GM19238 (cell line): Measurements from ENCODE around the gene CDC42EP1.

Experiments
- DNase-seq: peaks from one replicate; pipeline ENCODE4 v3.0.0; 2011; ENCODE audit warnings: low spot score; ENCODE audit not compliant: insufficient read length

CDC42EP1 gene

DNA sequence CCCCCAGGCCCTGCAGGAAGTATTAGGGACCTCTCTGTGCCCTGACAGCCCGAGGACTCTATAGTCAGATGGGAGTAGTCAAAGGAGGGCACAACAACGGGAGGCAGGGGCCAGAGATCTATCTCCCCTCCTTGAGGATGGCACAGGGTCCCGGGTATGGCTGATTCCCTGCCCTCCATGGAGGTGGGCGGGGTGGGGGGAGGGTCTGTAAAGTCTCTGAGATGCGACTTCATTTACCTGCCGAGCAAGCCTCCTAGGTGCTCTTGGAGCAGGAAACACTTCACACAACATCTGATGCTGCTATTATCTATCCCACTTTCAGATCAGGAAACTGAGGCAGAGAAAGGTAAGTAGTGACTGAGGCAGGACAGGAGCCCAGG lies 769 bp upstream of the CDC42EP1 start:
- no peak for DNase-seq

- no peak for DNase-seq
Observed at GRCh38 chr22:37560608-37561211, 430 bp downstream of the CDC42EP1 start.

- DNase-seq, result peak; percentile 77
Observed at GRCh38 chr22:37561212-37562048, 1.1 kb downstream of the CDC42EP1 start.

DNA sequence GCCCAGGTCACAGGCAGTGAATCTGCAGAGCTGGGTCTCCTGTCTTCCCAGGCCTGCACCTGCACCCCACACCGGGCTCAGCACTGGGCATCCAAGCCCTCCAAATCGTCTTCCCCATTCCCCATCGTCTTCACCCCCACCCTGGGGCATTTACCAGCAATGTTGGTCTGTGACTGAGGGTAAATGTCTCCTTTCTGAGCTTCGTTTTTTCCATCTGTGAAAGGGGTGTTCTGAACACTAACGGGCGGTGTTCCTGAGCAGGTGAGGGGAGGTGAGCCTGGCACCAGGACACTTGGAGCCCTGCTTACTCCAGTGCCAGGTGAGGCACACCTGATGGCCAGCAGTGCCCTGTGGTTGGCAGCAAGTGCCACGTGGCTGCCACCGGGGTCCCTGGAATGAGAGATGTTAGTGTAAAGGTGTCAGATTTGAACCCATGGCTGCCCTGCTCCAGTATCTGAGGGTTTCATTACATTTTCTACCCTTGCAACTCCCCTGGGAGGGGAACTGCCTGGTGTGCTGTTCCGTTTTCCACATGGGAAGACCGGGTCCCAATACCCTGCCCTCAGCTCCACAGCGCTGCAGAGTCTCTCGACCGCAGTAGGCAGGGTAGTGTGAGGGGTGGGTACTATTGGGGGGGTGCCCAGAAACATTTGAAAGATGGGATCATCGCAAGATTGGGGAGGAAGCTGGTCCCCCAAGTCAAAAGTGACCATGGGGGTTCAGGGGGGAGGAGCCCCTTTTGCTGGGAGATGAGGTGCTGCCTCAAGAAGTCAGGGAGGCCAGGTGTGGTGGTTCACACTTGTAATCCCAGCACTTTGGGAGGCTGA lies 2.0 kb downstream of the CDC42EP1 start:
- no peak for DNase-seq

GRCh38 chr22:37563153-37564081 lies 3.1 kb downstream of the CDC42EP1 start:
- DNase-seq, result no peak

- DNase-seq, result no peak
Observed at GRCh38 chr22:37564111-37564711, 3.9 kb downstream of the CDC42EP1 start.

- DNase-seq, result no peak
Observed at GRCh38 chr22:37565830-37566229, 5.5 kb downstream of the CDC42EP1 start.

GRCh38 chr22:37566329-37566837 lies 6.1 kb downstream of the CDC42EP1 start:
- DNase-seq, result no peak

DNA sequence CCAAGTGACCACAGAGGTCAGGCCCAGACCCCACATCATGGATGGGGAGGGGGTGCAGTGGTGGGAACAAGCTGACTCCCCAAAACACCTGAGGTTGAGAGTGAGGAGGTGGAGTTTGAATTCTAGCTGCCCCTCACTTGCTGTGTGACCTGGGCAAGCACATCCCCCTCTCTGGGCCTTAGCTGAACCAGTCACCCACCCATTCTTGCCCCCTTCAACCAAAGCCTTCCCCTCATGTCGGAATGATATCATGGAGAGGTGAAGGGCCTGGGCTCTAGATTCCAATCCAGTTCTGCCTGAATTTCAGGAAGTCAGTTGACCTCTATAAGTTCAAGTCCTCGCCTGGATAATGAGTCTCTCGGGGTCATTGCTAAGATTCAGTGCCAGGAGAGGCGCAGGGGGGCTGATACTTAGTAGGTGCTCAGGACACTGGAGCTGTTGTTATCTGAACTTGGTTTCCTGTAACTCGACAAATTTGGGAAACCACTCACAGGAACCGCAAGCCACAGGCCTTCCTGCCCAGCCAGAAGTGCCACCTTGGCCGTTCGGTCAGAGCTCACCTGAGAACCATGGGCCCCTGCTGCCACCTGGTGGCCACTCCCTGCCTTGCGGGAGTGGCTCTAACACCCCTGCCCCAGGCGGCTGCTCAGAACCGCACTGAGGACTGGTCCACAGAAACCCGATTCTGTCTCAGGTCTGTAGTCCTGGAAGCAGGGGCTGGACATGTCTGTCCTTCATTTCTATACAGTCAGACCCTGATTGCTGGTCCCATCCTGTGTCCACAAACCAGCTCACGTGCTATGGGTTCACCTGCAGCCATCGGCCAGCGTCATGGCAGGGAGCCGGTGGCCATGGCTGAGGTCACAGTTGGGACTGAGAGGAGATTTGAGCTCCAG lies 6.9 kb downstream of the CDC42EP1 start:
- DNase-seq, result peak; percentile 96

- no peak for DNase-seq
Observed at GRCh38 chr22:37568012-37568411, 7.7 kb downstream of the CDC42EP1 start.

- no peak for DNase-seq
Observed at GRCh38 chr22:37568448-37569008, 8.2 kb downstream of the CDC42EP1 start.

DNA sequence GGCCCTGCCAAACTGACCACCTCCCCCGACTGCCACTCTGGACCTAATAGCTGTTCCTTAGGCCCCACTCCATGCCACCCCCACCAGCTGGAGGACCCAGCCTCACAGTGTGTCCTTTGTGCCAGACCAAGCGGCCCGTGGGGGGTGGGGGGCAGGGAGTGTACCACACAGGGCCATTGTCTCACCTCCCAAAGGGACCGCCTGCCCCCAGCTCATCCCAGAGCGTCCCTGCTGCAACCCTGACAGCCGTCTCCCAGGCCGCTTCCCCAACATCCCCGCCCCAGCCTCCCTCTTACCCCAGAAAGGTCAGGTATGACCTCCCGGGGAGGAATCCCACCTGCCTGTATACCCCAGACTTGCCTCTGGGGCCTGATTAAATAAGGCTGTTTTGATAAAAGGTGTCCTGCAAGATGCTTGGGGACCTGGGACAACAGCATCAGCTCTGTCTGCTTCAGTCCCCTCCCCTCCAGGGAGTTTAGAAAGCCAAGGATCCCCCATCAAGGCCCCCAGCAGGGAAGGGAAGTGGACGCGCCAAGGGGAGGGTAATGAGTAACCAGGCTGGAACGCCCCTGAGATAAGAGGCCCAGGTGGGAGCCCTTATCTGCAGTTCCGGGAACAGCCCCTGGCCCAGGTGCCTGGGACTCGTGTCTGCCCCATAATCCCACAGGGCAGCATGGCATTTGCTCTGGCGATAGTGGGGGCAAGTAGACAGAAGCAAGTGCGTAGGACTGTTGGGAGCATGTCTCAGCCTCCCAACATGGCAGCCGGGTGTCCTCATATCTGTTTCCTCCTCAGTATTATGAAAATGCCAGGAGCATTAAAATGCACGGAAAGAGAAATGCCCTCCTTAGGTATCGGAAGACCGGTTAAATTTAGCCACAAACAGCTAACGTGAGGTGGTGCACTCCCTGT lies 9.0 kb downstream of the CDC42EP1 start:
- DNase-seq, result no peak

DNA sequence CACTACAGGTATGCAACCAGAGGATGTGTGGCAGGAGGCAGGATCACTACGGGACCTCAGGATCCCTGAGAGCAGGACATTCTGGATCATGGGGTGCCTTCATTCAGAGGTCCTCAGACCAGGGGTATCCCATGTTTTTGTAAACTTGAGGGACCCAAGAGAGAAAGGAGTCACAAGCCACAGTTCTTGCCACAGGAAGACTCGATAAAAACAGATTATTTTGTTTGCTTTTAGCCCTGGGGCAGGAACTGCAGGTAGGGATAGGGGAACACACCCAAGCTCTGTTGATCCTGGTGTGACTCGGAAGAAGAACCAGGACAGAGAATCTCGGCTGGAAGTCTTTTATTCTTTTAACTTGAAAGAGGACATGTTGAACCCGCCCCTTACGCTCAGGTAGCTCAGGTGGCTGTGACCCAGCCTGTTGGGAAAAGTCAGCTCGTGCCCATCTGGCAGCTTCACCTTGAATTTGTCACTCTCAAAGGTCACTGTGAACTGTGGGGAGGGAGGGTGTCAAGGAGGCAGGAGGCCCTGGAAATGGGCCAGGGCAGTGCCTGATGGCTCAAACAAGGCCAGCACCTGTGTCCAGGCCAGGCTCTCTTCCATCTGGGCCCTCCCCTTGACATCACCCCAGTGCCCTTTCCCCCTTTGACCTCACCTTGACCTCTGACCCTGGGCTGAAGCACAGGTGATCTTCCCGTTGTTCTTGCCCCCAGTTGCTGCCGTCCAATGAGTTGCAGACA lies 9.8 kb downstream of the CDC42EP1 start:
- DNase-seq, result no peak

DNA sequence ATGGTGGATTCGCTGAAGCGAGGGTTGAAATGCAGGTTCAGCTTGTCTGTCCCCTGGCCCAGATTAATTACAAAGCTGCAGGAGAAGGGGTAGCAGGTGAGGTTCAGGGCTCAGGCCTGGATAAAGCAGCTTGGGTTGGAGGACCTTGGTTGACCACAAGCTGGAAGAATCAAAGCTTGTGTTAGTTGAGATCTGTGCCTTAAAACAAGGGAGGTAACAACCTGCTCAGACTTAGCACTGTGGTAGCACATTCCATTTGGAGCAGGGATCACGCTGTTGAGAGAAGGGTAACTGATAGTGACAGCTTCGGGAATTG lies 10.3 kb downstream of the CDC42EP1 start:
- DNase-seq, result no peak

GRCh38 chr22:37571258-37571991 lies 11.1 kb downstream of the CDC42EP1 start:
- no peak for DNase-seq

GRCh38 chr22:37571992-37572373 lies 11.7 kb downstream of the CDC42EP1 start:
- DNase-seq, result no peak

GRCh38 chr22:37575490-37576003 lies 15.3 kb downstream of the CDC42EP1 start:
- DNase-seq, result no peak
